K562 (cell line): ENCODE results near the gene HMOX1. TPM values are rescaled to one million over a fixed set of nuclear protein-coding genes. Genes with fewer than 3 reads are reported as not detected.

ENCODE experiments used
- ATF3 ChIP-seq, 2 experiments: fragments of 450-650 bp in 1 of 2; sonication (generic) in 1 of 2; formaldehyde crosslinking in 1 of 2; IDR thresholded peaks in 1 of 2; conservative IDR thresholded peaks in 1 of 2; 2 replicates each; pipeline versions ENCODE4 v1.6.1 to v1.8.1; 2016 to 2023; ENCODE audit warnings: mild to moderate bottlenecking in 2 of 2, moderate library complexity in 2 of 2, inconsistent platforms in 1 of 2, missing genetic modification reagents in 1 of 2
- BCLAF1 ChIP-seq, 2 experiments: fragments of 450-650 bp in 1 of 2; IDR thresholded peaks; 2 replicates each; pipeline ENCODE4 v1.6.1; 2011 to 2017; ENCODE audit warnings: low read depth in 2 of 2, antibody characterized with exemption in 1 of 2, borderline replicate concordance in 1 of 2, low read length in 1 of 2, mild to moderate bottlenecking in 1 of 2, mixed read lengths in 1 of 2; ENCODE audit not compliant: control insufficient read depth in 1 of 2
- MTF1 ChIP-seq: fragments of 250-450 bp; sonication (Bioruptor Pico); IDR thresholded peaks from 2 replicates; pipeline ENCODE4 v1.9.0; 2021; ENCODE audit warnings: moderate library complexity, mild to moderate bottlenecking, inconsistent platforms, borderline replicate concordance
- NFIC ChIP-seq: fragments of 450-650 bp; IDR thresholded peaks from 2 replicates; pipeline ENCODE4 v1.6.1; 2017; ENCODE audit warnings: mild to moderate bottlenecking, inconsistent platforms
- PKNOX1 ChIP-seq: fragments of 450-650 bp; IDR thresholded peaks from 2 replicates; pipeline ENCODE4 v1.6.1; 2016
- RBM15 ChIP-seq: fragments of 200-400 bp; formaldehyde crosslinking; IDR thresholded peaks from 2 replicates; pipeline ENCODE4 v1.6.1; 2018; ENCODE audit warnings: mild to moderate bottlenecking, low read length, moderate library complexity; ENCODE audit not compliant: insufficient read depth
- RNF2 ChIP-seq: sonication (generic); IDR thresholded peaks from 2 replicates; pipeline ENCODE4 v1.6.1; 2016
- ZNF766 ChIP-seq: fragments of 200-800 bp; sonication (Bioruptor generic); conservative IDR thresholded peaks from 2 replicates; pipeline ENCODE4 v1.6.1; 2016; ENCODE audit warnings: missing genetic modification characterization, missing compliant biosample characterization
- polyA plus RNA-seq, 8 experiments: library from polyadenylated mRNA; depleted of rRNA in 4 of 8; stranded (reverse) in 5 of 8; unstranded in 3 of 8; fragments of >200 nt; fragmentation: Nextera tagmentation in 2 of 8; fragmentation: Illumina TruSeq in 1 of 8; extraction: Ambion mirVana in 2 of 8; extraction: Trizol in 1 of 8; gene quantifications; 2 replicates each; pipeline versions ENCODE4 v1.2.1 to v1.2.3, GENCODE V29; 2011 to 2014; ENCODE audit warnings: inconsistent platforms in 1 of 8, missing spikeins in 1 of 8
- total RNA-seq, 7 experiments: library from RNA; depleted of rRNA in 6 of 7; stranded (reverse); fragments of >200 nt in 6 of 7; fragmentation: Illumina TruSeq in 2 of 7; extraction: Trizol in 2 of 7; gene quantifications; 2 replicates each; pipeline versions ENCODE4 v1.2.1 to v1.2.3, GENCODE V29; 2011 to 2021; ENCODE audit warnings: low replicate concordance in 1 of 7

The HMOX1 gene
- total and polyA plus RNA-seq, 9 of the 15 experiments (the other 6 are each of a cell fraction or from before 2014, with no cell fraction given) = not detected

- TF ChIP-seq RBM15 (no peak), NFIC (no peak), ATF3 (IDR thresholded peaks at IDR 0.05) (no peak), ATF3 (CRISPR knock-in tag; conservative IDR thresholded peaks at IDR 0.05) (no peak), PKNOX1 (no peak), MTF1 (CRISPR knock-in tag) (no peak), BCLAF1 (IDR thresholded peaks at IDR 0.05; ENCODE audit: borderline replicate concordance in 1 of 2, control insufficient read depth in 1 of 2, low read depth in 2 of 2, low read length in 1 of 2) (no peak), ZNF766 (no peak), RNF2 (no peak)
Observed at GRCh38 chr22:35418731-35419130, 37.8 kb downstream of the HMOX1 start (continued).
